22Rv1 (cell line): Measurements from ENCODE around the gene ZPR1.

Experiments
- CTCF ChIP-seq: fragments of 450-650 bp; IDR thresholded peaks from 2 replicates; pipeline ENCODE4 v1.5.1; 2017; ENCODE audit warnings: mild to moderate bottlenecking
- ZFX ChIP-seq: fragments of 450-650 bp; IDR thresholded peaks from 2 replicates; pipeline ENCODE4 v1.6.1; 2017; ENCODE audit warnings: antibody characterized with exemption, borderline replicate concordance

- TF ChIP-seq CTCF (no peak), ZFX (no peak)
Measured at GRCh38 chr11:116725434-116726221, 62.2 kb downstream of the ZPR1 start.
